IMR-90 (cell line): ENCODE results near the gene CCR3. TPM values are rescaled to one million over a fixed set of nuclear protein-coding genes. Genes with fewer than 3 reads are reported as not detected.
A peak's percentile ranks its signal among the peaks of the same experiment; 100 is the strongest.

Source experiments
- ATAC-seq: fragments of 200-7000 bp; cut with Tn5 transposase; 2 replicates; pipeline ENCODE4 v1.9.1; 2020; ENCODE audit warnings: low read depth, mild to moderate bottlenecking, moderate library complexity
- BruUV-seq: library from RNA; stranded (reverse); fragments of 400-500 nt; replicated peaks from 2 replicates; lab custom pipeline; 2021; lab: Mats Ljungman, UMichigan
- CTCF ChIA-PET: fragments of 300-600 bp; formaldehyde crosslinking; extraction: SDS; loops from one replicate; lab custom pipeline; 2021; ENCODE audit warnings: antibody characterized with exemption; lab: Yijun Ruan, JAX
- POLR2A ChIA-PET: fragments of 300-600 bp; sonication (Branson Sonifier 250); formaldehyde crosslinking; loops from one replicate; lab custom pipeline; 2022; ENCODE audit warnings: antibody characterized with exemption; ENCODE audit not compliant: unreplicated experiment; lab: Charles Lee
- DNase-seq: peaks from one replicate; pipeline ENCODE4 v3.0.0; 2013
- H2AFZ ChIP-seq: replicated peaks from 2 replicates; pipeline ENCODE3; 2013; ENCODE audit warnings: low read length, mild to moderate bottlenecking; ENCODE audit not compliant: poor library complexity
- H2AK5ac ChIP-seq: 2 replicates; pipeline ENCODE4 v1.6.1; 2013; ENCODE audit warnings: low read depth, low read length, inconsistent platforms
- H2AK9ac ChIP-seq: replicated peaks from 2 replicates; pipeline ENCODE3; 2013; ENCODE audit warnings: mild to moderate bottlenecking, low read depth, low read length, moderate library complexity; ENCODE audit not compliant: poor library complexity
- H2BK120ac ChIP-seq: 2 replicates; pipeline ENCODE4 v1.6.1; 2013; ENCODE audit warnings: low read depth, low read length, inconsistent platforms
- H2BK15ac ChIP-seq: 3 replicates; pipeline ENCODE4 v1.6.1; 2013; ENCODE audit warnings: low read depth, low read length, inconsistent platforms
- H2BK20ac ChIP-seq: 2 replicates; pipeline ENCODE4 v1.6.1; 2013; ENCODE audit warnings: low read depth, mild to moderate bottlenecking, inconsistent platforms, low read length, moderate library complexity
- H2BK5ac ChIP-seq: 2 replicates; pipeline ENCODE4 v1.6.1; 2013; ENCODE audit warnings: mild to moderate bottlenecking, low read depth, low read length, inconsistent platforms; ENCODE audit not compliant: poor library complexity, severe bottlenecking
- H3K14ac ChIP-seq: replicated peaks from 2 replicates; pipeline ENCODE4 v1.6.1; 2013; ENCODE audit warnings: low read depth, low read length, inconsistent platforms
- H3K18ac ChIP-seq: 2 replicates; pipeline ENCODE4 v1.6.1; 2013; ENCODE audit warnings: low read depth, low read length, control low read depth
- H3K23ac ChIP-seq: 2 replicates; pipeline ENCODE4 v1.6.1; 2013; ENCODE audit warnings: low read depth, low read length, inconsistent platforms
- H3K27ac ChIP-seq: 2 replicates; pipeline ENCODE4 v1.5.1; 2013; ENCODE audit warnings: mild to moderate bottlenecking, control low read depth, low read length; ENCODE audit not compliant: insufficient read depth
- H3K27me3 ChIP-seq: 2 replicates; pipeline ENCODE4 v1.6.1; 2013; ENCODE audit warnings: low read length; ENCODE audit not compliant: control insufficient read depth, insufficient read depth
- H3K36me3 ChIP-seq: 2 replicates; pipeline ENCODE4 v1.6.1; 2013; ENCODE audit warnings: low read length, mixed read lengths; ENCODE audit not compliant: control insufficient read depth, insufficient read depth
- H3K4ac ChIP-seq: 2 replicates; pipeline ENCODE4 v1.6.1; 2013; ENCODE audit warnings: low read depth, low read length, inconsistent platforms
- H3K4me1 ChIP-seq: 2 replicates; pipeline ENCODE4 v1.6.1; 2013; ENCODE audit warnings: low read length, mixed read lengths; ENCODE audit not compliant: control insufficient read depth, insufficient read depth
- H3K4me2 ChIP-seq: 2 replicates; pipeline ENCODE4 v1.6.1; 2013; ENCODE audit warnings: low read depth, mild to moderate bottlenecking, control low read depth, low read length, moderate library complexity
- H3K4me3 ChIP-seq: 2 replicates; pipeline ENCODE4 v1.5.1; 2013; ENCODE audit warnings: low read depth, mild to moderate bottlenecking, control low read depth, low read length, moderate library complexity; ENCODE audit not compliant: insufficient read depth
- H3K56ac ChIP-seq: 2 replicates; pipeline ENCODE4 v1.6.1; 2013; ENCODE audit warnings: low read length, inconsistent platforms; ENCODE audit not compliant: insufficient read depth; ENCODE audit errors: extremely low read depth
- H3K79me1 ChIP-seq, 2 experiments: 2 replicates each; pipeline ENCODE4 v1.6.1; 2013; ENCODE audit warnings: low read length in 2 of 2, inconsistent platforms in 1 of 2, low read depth in 1 of 2
- H3K9ac ChIP-seq: 2 replicates; pipeline ENCODE4 v1.6.1; 2013; ENCODE audit warnings: low read depth, low read length, control low read depth
- H3K9me1 ChIP-seq: 2 replicates; pipeline ENCODE4 v1.6.1; 2013; ENCODE audit warnings: low read length, inconsistent platforms; ENCODE audit not compliant: insufficient read depth
- H3K9me3 ChIP-seq: 2 replicates; pipeline ENCODE4 v1.6.1; 2013; ENCODE audit warnings: low read length; ENCODE audit not compliant: control insufficient read depth, insufficient read depth
- H4K20me1 ChIP-seq: 2 replicates; pipeline ENCODE4 v1.6.1; 2013; ENCODE audit warnings: low read length, inconsistent platforms; ENCODE audit not compliant: insufficient read depth
- H4K5ac ChIP-seq: 2 replicates; pipeline ENCODE4 v1.6.1; 2013; ENCODE audit warnings: mild to moderate bottlenecking, low read depth, low read length, control low read depth
- H4K8ac ChIP-seq, 2 experiments: 2 replicates each; pipeline ENCODE4 v1.6.1; 2013; ENCODE audit warnings: low read depth in 2 of 2, low read length in 2 of 2, control low read depth in 1 of 2, inconsistent platforms in 1 of 2
- H4K91ac ChIP-seq: 2 replicates; pipeline ENCODE4 v1.6.1; 2013; ENCODE audit warnings: low read depth, low read length, inconsistent platforms; ENCODE audit not compliant: insufficient read depth
- CTCF ChIP-seq: conservative IDR thresholded peaks from 2 replicates; pipeline ENCODE4 v1.5.1; 2012; ENCODE audit warnings: mild to moderate bottlenecking, low read depth, low read length, improper control_type of control experiment
- RAD21 ChIP-seq: IDR thresholded peaks from 2 replicates; pipeline ENCODE4 v1.6.1; 2012; ENCODE audit warnings: low read length, improper control_type of control experiment
- SMC3 ChIP-seq: fragments of 150-350 bp; IDR thresholded peaks from 2 replicates; pipeline ENCODE4 v1.6.1; 2016; ENCODE audit warnings: low read depth, mild to moderate bottlenecking, antibody characterized with exemption, low read length, moderate library complexity
- WGBS, 2 experiments: methylation state at CpG; one replicate each; pipeline versions ENCODE4 v1.1.5 to v1.1.7; 2013; ENCODE audit warnings: missing lambda C conversion rate in 2 of 2; ENCODE audit not compliant: insufficient read length in 1 of 2; ENCODE audit errors: extremely low coverage in 2 of 2; 5-methylcytosine and 5-hydroxymethylcytosine counted together
- dilution Hi-C: fragments of 300-500 bp; cut with HindIII; formaldehyde crosslinking; loops from one replicate; pipeline ENCODE4 v1.14.3; 2018; ENCODE audit warnings: low sequenced_read_pairs; ENCODE audit not compliant: unreplicated experiment
- in situ Hi-C: fragments of 300-500 bp; cut with MboI; formaldehyde crosslinking; loops from 3 replicates; pipeline ENCODE4 v1.14.3; 2019; ENCODE audit warnings: low sequenced_read_pairs, inconsistent platforms, mixed read lengths
- intact Hi-C: fragments of 100-400 bp; cut with micrococcal nuclease; formaldehyde crosslinking; loops from 2 replicates; pipeline ENCODE4 v1.10.0; 2022
- polyA plus RNA-seq, 3 experiments: library from polyadenylated mRNA; depleted of rRNA; stranded (reverse); fragments of >200 nt; gene quantifications; 2 replicates each; pipeline ENCODE4 v1.2.3, GENCODE V29; 2012; ENCODE audit warnings: low replicate concordance in 1 of 3
- total RNA-seq: library from RNA; depleted of rRNA; stranded (reverse); fragments of >200 nt; gene quantifications from 2 replicates; pipeline ENCODE4 v1.2.3, GENCODE V29; 2012

CCR3 gene
- total and polyA plus RNA-seq, 2 of the 4 experiments (the other 2 are of a cell fraction) = not detected

- H3K9me3 ChIP-seq = no peaks in the 10 kb centered on the region
- CTCF ChIA-PET = interaction anchor here (0.6 to 2.2 kb wide), 17 partner anchors 9 to 397 kb away, joined by 3 to 9 read pairs (median 4); partner anchors contain the start of gene CCR5
- dilution Hi-C loops (no loop called here), in situ Hi-C loops (no loop called here), intact Hi-C loops (loop anchor here (2.0 to 5.0 kb wide), 2 partner anchors 119 to 164 kb away; partner anchors contain the start of gene CCR5)
- TF ChIP-seq RAD21 (peak; percentile 36), SMC3 (no peak), CTCF (peak; percentile 35)
- H2AK9ac ChIP-seq = no peak within 1 kb of the TSS
- no peak within 1 kb of the TSS for H2BK5ac ChIP-seq
- no peak within 1 kb of the TSS for H4K8ac ChIP-seq
- no peak within 1 kb of the TSS for H3K18ac ChIP-seq
- H3K23ac ChIP-seq = no peak within 1 kb of the TSS
- H4K5ac ChIP-seq = no peak within 1 kb of the TSS
- no TSS peak for BruUV-seq
- no peak within 1 kb of the TSS for H3K27ac ChIP-seq
- H4K91ac ChIP-seq = no peak within 1 kb of the TSS
- ATAC-seq = peak; percentile 51; the same call in 1 of the 2 replicates
- no peak within 1 kb of the TSS for H3K4ac ChIP-seq
- no CpG with 5 or more reads among the region's 3 CpGs for WGBS, 2 experiments
- H2AK5ac ChIP-seq = no peak within 1 kb of the TSS
- H3K9me1 ChIP-seq = no peaks in the 10 kb centered on the region
- peaks cover 6% of the 10 kb centered on the region; the same call in 1 of the 2 replicates for H3K4me1 ChIP-seq
- H3K4me2 ChIP-seq = no peak within 1 kb of the TSS
- no peaks in the 10 kb centered on the region for H4K20me1 ChIP-seq
- POLR2A ChIA-PET = no interaction called here
- no peaks in the 10 kb centered on the region for H3K36me3 ChIP-seq
- no peak within 1 kb of the TSS for H2BK120ac ChIP-seq
- DNase-seq = peak; percentile 10
- no peak within 1 kb of the TSS for H3K56ac ChIP-seq
- H2BK15ac ChIP-seq = no peak within 1 kb of the TSS
- H3K9ac ChIP-seq = no peak within 1 kb of the TSS
- no peak within 1 kb of the TSS for H3K4me3 ChIP-seq
- no peaks in the 10 kb centered on the region for H3K79me1 ChIP-seq
- H2BK20ac ChIP-seq = no peak within 1 kb of the TSS
- no peak within 1 kb of the TSS for H2AFZ ChIP-seq
- no peak within 1 kb of the TSS for H3K14ac ChIP-seq
- peaks cover 17% of the 10 kb centered on the region for H3K27me3 ChIP-seq
These were observed 34.0 kb upstream of the CCR3 start, which contains the start of gene CCR1 for GRCh38 chr3:46208167-46208704. Gene CCR1 (minus strand): TSS chr3:46208313. CDS start chr3:46204313, 4,000 bp downstream.
